ENCODE results near the gene SDCBP2.

DNA sequence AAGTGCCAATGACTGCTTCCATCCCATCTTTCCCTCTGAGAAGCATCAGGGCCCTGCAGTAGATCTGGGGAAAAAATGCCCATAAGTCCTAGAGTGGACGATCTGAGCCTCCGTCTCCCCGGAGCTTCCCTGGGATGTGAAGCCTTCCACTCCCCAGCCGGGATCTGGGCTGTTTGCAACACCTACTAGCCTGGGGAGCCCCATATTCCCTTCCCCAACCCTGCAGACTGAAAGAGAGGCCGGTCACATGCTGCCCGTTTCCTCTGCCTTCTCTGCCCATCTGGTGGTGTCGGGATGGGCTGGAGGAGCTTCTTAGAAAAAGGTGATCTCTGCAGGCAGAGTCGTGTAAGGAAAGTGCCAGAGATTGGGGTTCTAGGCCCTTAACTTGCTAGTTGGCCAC, 61.8 kb downstream of the SDCBP2 start:
- TF ChIP-seq, protein P1, sequence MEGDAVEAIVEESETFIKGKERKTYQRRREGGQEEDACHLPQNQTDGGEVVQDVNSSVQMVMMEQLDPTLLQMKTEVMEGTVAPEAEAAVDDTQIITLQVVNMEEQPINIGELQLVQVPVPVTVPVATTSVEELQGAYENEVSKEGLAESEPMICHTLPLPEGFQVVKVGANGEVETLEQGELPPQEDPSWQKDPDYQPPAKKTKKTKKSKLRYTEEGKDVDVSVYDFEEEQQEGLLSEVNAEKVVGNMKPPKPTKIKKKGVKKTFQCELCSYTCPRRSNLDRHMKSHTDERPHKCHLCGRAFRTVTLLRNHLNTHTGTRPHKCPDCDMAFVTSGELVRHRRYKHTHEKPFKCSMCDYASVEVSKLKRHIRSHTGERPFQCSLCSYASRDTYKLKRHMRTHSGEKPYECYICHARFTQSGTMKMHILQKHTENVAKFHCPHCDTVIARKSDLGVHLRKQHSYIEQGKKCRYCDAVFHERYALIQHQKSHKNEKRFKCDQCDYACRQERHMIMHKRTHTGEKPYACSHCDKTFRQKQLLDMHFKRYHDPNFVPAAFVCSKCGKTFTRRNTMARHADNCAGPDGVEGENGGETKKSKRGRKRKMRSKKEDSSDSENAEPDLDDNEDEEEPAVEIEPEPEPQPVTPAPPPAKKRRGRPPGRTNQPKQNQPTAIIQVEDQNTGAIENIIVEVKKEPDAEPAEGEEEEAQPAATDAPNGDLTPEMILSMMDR (IDR thresholded peaks at IDR 0.05) = no peak
- no peak for TF ChIP-seq EP300 (IDR thresholded peaks at IDR 0.05; ENCODE audit: low read depth)
